Measurements from ENCODE around the gene NPAS3. TPM values are rescaled to one million over a fixed set of nuclear protein-coding genes. Genes with fewer than 3 reads are reported as not detected.

The NPAS3 gene
- total RNA-seq, 1 donor from 2014 or later: not detected

GRCh38 chr14:33356181-33356580 lies 417.5 kb downstream of the NPAS3 start:
- no peaks in the 10 kb centered on the region for H3K27me3 ChIP-seq
- H3K4me1 Mint-ChIP-seq: peaks cover 10% of the 10 kb centered on the region
- no peak overlapping the region for H3K4me3 Mint-ChIP-seq

GRCh38 chr14:33357225-33358010 lies 418.7 kb downstream of the NPAS3 start:
- H3K4me3 Mint-ChIP-seq: no peak overlapping the region
- peaks cover 9% of the 10 kb centered on the region for H3K36me3 Mint-ChIP-seq
- TF ChIP-seq, protein P1, sequence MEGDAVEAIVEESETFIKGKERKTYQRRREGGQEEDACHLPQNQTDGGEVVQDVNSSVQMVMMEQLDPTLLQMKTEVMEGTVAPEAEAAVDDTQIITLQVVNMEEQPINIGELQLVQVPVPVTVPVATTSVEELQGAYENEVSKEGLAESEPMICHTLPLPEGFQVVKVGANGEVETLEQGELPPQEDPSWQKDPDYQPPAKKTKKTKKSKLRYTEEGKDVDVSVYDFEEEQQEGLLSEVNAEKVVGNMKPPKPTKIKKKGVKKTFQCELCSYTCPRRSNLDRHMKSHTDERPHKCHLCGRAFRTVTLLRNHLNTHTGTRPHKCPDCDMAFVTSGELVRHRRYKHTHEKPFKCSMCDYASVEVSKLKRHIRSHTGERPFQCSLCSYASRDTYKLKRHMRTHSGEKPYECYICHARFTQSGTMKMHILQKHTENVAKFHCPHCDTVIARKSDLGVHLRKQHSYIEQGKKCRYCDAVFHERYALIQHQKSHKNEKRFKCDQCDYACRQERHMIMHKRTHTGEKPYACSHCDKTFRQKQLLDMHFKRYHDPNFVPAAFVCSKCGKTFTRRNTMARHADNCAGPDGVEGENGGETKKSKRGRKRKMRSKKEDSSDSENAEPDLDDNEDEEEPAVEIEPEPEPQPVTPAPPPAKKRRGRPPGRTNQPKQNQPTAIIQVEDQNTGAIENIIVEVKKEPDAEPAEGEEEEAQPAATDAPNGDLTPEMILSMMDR (IDR thresholded peaks at IDR 0.05): no peak
- TF ChIP-seq EZH2phosphoT487 (IDR thresholded peaks at IDR 0.05) (no peak), EZH2 (IDR thresholded peaks at IDR 0.05) (no peak)
- H3K27ac ChIP-seq: no peak overlapping the region
- no peaks in the 10 kb centered on the region for H3K9me3 ChIP-seq (ENCODE audit: low read depth)
- H3K27ac Mint-ChIP-seq: no peak overlapping the region
- H3K4me1 Mint-ChIP-seq: peaks cover 22% of the 10 kb centered on the region
- H3K4me1 ChIP-seq: peaks cover 25% of the 10 kb centered on the region
- no peak overlapping the region for H3K9ac ChIP-seq
- H3K4me2 ChIP-seq: no peak overlapping the region
- no peaks in the 10 kb centered on the region for H3K79me2 ChIP-seq (ENCODE audit: low read depth)
- no peaks in the 10 kb centered on the region for H3K27me3 ChIP-seq
- peaks cover 2% of the 10 kb centered on the region for H4K20me1 ChIP-seq (ENCODE audit: low read depth)
- peaks cover 2% of the 10 kb centered on the region for H3K9me3 Mint-ChIP-seq
- DNase-seq (ENCODE audit: low spot score): no peak
- H3K27me3 Mint-ChIP-seq (ENCODE audit: insufficient read depth, low read depth): no peaks in the 10 kb centered on the region
- peak overlapping the region; percentile 28 for H2AFZ ChIP-seq (replicated peaks)
- peaks cover 11% of the 10 kb centered on the region for H3F3A ChIP-seq (ENCODE audit: low read depth)
- no peak overlapping the region for H3K4me3 ChIP-seq
- no peaks in the 10 kb centered on the region for H3K36me3 ChIP-seq

More at GRCh38 chr14:33356181-33356580, 417.5 kb downstream of the NPAS3 start:
- Histone ChIP-seq H3K4me1 (peaks cover 13% of the 10 kb centered on the region), H3K4me2 (no peak overlapping the region), H2AFZ (replicated peaks) (no peak overlapping the region), H3K9me3 (ENCODE audit: low read depth) (no peaks in the 10 kb centered on the region), H4K20me1 (ENCODE audit: low read depth) (no peaks in the 10 kb centered on the region), H3K27ac (no peak overlapping the region), H3K36me3 (no peaks in the 10 kb centered on the region), H3F3A (ENCODE audit: low read depth) (no peaks in the 10 kb centered on the region), H3K9ac (no peak overlapping the region), H3K79me2 (ENCODE audit: low read depth) (no peaks in the 10 kb centered on the region), H3K4me3 (no peak overlapping the region)
- Mint-ChIP-seq H3K27ac (no peak overlapping the region), H3K27me3 (ENCODE audit: insufficient read depth, low read depth) (no peaks in the 10 kb centered on the region), H3K36me3 (peaks cover 9% of the 10 kb centered on the region), H3K9me3 (peaks cover 2% of the 10 kb centered on the region)
- TF ChIP-seq, protein P1 (IDR thresholded peaks at IDR 0.05): no peak
- no peak for TF ChIP-seq EZH2phosphoT487 (IDR thresholded peaks at IDR 0.05)
- TF ChIP-seq EZH2 (IDR thresholded peaks at IDR 0.05): no peak
- no peak for DNase-seq (ENCODE audit: low spot score)

- Histone ChIP-seq H3K9me3 (ENCODE audit: low read depth) (no peaks in the 10 kb centered on the region), H3K27me3 (no peaks in the 10 kb centered on the region), H4K20me1 (ENCODE audit: low read depth) (peaks cover 6% of the 10 kb centered on the region), H3K79me2 (ENCODE audit: low read depth) (no peaks in the 10 kb centered on the region), H3K36me3 (no peaks in the 10 kb centered on the region), H2AFZ (replicated peaks) (no peak overlapping the region), H3K27ac (no peak overlapping the region), H3K4me2 (no peak overlapping the region), H3K4me3 (no peak overlapping the region), H3K9ac (no peak overlapping the region), H3K4me1 (peaks cover 45% of the 10 kb centered on the region), H3F3A (ENCODE audit: low read depth) (peaks cover 27% of the 10 kb centered on the region)
- peaks cover 7% of the 10 kb centered on the region for H3K36me3 Mint-ChIP-seq
- TF ChIP-seq EZH2phosphoT487 (IDR thresholded peaks at IDR 0.05): no peak
- TF ChIP-seq, protein P1 (IDR thresholded peaks at IDR 0.05): no peak
- TF ChIP-seq EZH2 (IDR thresholded peaks at IDR 0.05): no peak
- no peak overlapping the region for H3K4me3 Mint-ChIP-seq
- H3K27me3 Mint-ChIP-seq (ENCODE audit: insufficient read depth, low read depth): peaks cover 4% of the 10 kb centered on the region
- DNase-seq (ENCODE audit: low spot score): no peak
- H3K27ac Mint-ChIP-seq: no peak overlapping the region
- H3K9me3 Mint-ChIP-seq: peaks cover 2% of the 10 kb centered on the region
- peaks cover 42% of the 10 kb centered on the region for H3K4me1 Mint-ChIP-seq
These were observed 420.7 kb downstream of the NPAS3 start for GRCh38 chr14:33359288-33359881.
